ENCODE results near the gene KIF17. TPM values are rescaled to one million over a fixed set of nuclear protein-coding genes. Genes with fewer than 3 reads are reported as not detected.

The KIF17 gene
- total and polyA plus RNA-seq, 2 of the 8 experiments (the other 6 are each of a cell fraction or from before 2014, with no cell fraction given), result 6.9 to 10.4 TPM

- FAIRE-seq (no peak), DNase-seq (ENCODE audit: low read depth in 1 of 2, low spot score in 2 of 2) (peak; percentile 82 to 90)
- Histone ChIP-seq H2BK20ac (ENCODE audit: low read length) (no peak overlapping the region), H3K79me2 (ENCODE audit: control insufficient read depth in 1 of 2, insufficient read depth in 2 of 2, low read length in 2 of 2) (no peaks in the 10 kb centered on the region), H3K79me1 (ENCODE audit: low read depth, low read length) (no peaks in the 10 kb centered on the region), H2BK5ac (ENCODE audit: low read depth, low read length) (0 out of 2 replicates have a peak overlapping the region, but pooled peaks have one; percentile 52), H3K4me3 (ENCODE audit: extremely low read depth in 1 of 4, insufficient read depth in 2 of 4, low read depth in 3 of 4, low read length in 4 of 4) (peak overlapping the region; percentile 19 to 77 (median 64)), H4K8ac (ENCODE audit: extremely low read depth, insufficient read depth, low read length) (no peak overlapping the region; the same call in 1 of the 2 replicates), H2BK120ac (replicated peaks; ENCODE audit: low read depth, low read length) (no peak overlapping the region), H3K4me2 (ENCODE audit: insufficient read depth in 1 of 2, low read depth in 2 of 2, low read length in 2 of 2) (peak overlapping the region; percentile 37 to 88), H3K9ac (replicated peaks in 1 of 4; ENCODE audit: extremely low read depth in 1 of 4, low read depth in 3 of 4, low read length in 3 of 4) (peak overlapping the region in 2 of 4 experiments; percentile 31 to 46; a peak in 2 of 7 replicates), H3K9me3 (ENCODE audit: insufficient read depth in 2 of 2, low read depth in 1 of 2, low read length in 1 of 2) (no peaks in the 10 kb centered on the region), H4K5ac (ENCODE audit: insufficient read length, low read depth, low read length) (peak overlapping the region; percentile 78), H4K20me1 (replicated peaks in 1 of 2; ENCODE audit: control insufficient read depth in 1 of 2, insufficient read depth in 2 of 2, low read length in 2 of 2) (peaks cover 2 to 3% of the 10 kb centered on the region in 2 experiments), H2BK15ac (ENCODE audit: low read length) (no peak overlapping the region), H3K14ac (ENCODE audit: insufficient read length) (no peak overlapping the region), H3K4ac (replicated peaks; ENCODE audit: insufficient read length, low read depth, low read length) (no peak overlapping the region), H3K27me3 (replicated peaks in 1 of 4; ENCODE audit: control insufficient read depth in 3 of 4, extremely low read depth in 1 of 4, insufficient read depth in 3 of 4, low read length in 3 of 4) (no peaks in the 10 kb centered on the region; a peak in 1 of 7 replicates), H2BK12ac (ENCODE audit: low read depth, low read length) (no peak overlapping the region), H3K27ac (ENCODE audit: low read depth, low read length) (peak overlapping the region; percentile 37; the same call in 1 of the 2 replicates), H3K18ac (ENCODE audit: extremely low read depth, low read length) (peak overlapping the region; percentile 71), H3K36me3 (ENCODE audit: control insufficient read depth in 2 of 4, insufficient read depth in 4 of 4, low read length in 3 of 4) (no peaks in the 10 kb centered on the region), H2AFZ (ENCODE audit: low read length) (peak overlapping the region; percentile 47; the same call in 1 of the 2 replicates), H3K23me2 (ENCODE audit: low read depth, low read length) (peaks cover 5% of the 10 kb centered on the region; the same call in 1 of the 2 replicates), H3K4me1 (replicated peaks in 1 of 4; ENCODE audit: control insufficient read depth in 3 of 4, insufficient read depth in 4 of 4, low read length in 3 of 4) (peaks cover 0 to 6% (median 4%) of the 10 kb centered on the region in 4 experiments; a peak in 3 of 7 replicates), H4K91ac (replicated peaks; ENCODE audit: insufficient read length, low read length) (peak overlapping the region; percentile 62), H2AK5ac (ENCODE audit: low read depth, low read length) (no peak overlapping the region), H3K56ac (replicated peaks; ENCODE audit: insufficient read length, low read depth, low read length) (peak overlapping the region; percentile 5), H3K23ac (ENCODE audit: insufficient read length) (no peak overlapping the region)
- POLR2A ChIA-PET (ENCODE audit: partially characterized antibody), result interaction anchor here (0.7 to 3.7 kb wide), 9 partner anchors 11 to 499 kb away, joined by 3 to 16 read pairs (median 4); partner anchors contain the start of genes DDOST, HP1BP3 and KIF17
- 4% methylated on average over 33 of the region's 46 CpGs; no CpG with 5 or more reads in 1 of the 2 experiments for WGBS, 2 experiments (ENCODE audit: extremely low coverage in 1 of 2, insufficient coverage in 1 of 2, insufficient read length in 1 of 2, insufficient replicate concordance in 2 of 2, low coverage in 1 of 2, low lambda C conversion rate in 2 of 2, missing lambda C conversion rate in 1 of 2)
- CTCF ChIA-PET (ENCODE audit: partially characterized antibody), result interaction anchor here (0.6 to 5.1 kb wide), 60 partner anchors 9 to 1886 kb away, joined by 3 to 82 read pairs (median 4); partner anchors contain the start of genes DDOST, HP1BP3, KIF17 and SH2D5
- peak; percentile 38; the same call in 1 of the 2 replicates for TF ChIP-seq TAF1 (IDR thresholded peaks at IDR 0.05; ENCODE audit: low read depth, low read length)
- no peak for TF ChIP-seq RFX5 (IDR thresholded peaks at IDR 0.05; ENCODE audit: borderline replicate concordance, low read depth, low read length)
- TF ChIP-seq, protein P1, sequence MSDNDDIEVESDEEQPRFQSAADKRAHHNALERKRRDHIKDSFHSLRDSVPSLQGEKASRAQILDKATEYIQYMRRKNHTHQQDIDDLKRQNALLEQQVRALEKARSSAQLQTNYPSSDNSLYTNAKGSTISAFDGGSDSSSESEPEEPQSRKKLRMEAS (IDR thresholded peaks at IDR 0.05), result peak; percentile 87
- no peak for TF ChIP-seq POU5F1 (IDR thresholded peaks at IDR 0.05; ENCODE audit: low read depth, low read length)
- no peak for TF ChIP-seq CBX8 (IDR thresholded peaks at IDR 0.05; ENCODE audit: borderline replicate concordance, low read depth, low read length)
- TF ChIP-seq KDM4A (IDR thresholded peaks at IDR 0.05; ENCODE audit: low read depth, low read length, severe bottlenecking), result no peak
- TF ChIP-seq CREB1 (IDR thresholded peaks at IDR 0.05), result peak; percentile 49; the same call in 1 of the 2 replicates
- TF ChIP-seq SIN3A (conservative IDR thresholded peaks at IDR 0.05 in 1 of 2, IDR thresholded peaks at IDR 0.05 in 1 of 2; ENCODE audit: low read depth in 1 of 2, low read length in 2 of 2), result 0 out of 4 replicates have a peak, but pooled peaks of 1 of the 2 experiments have one; percentile 66
- peak; percentile 76 for TF ChIP-seq ATF3 (IDR thresholded peaks at IDR 0.05; ENCODE audit: insufficient read depth, low read depth, low read length)
Observed at GRCh38 chr1:20696397-20697333, 21.1 kb downstream of the KIF17 start.
